GM15510 (cell line): Measurements from ENCODE around the gene LCE2A.

ENCODE experiments used
- POLR2A ChIP-seq: IDR thresholded peaks from 3 replicates; pipeline ENCODE4 v1.6.1; 2011; ENCODE audit warnings: borderline replicate concordance; ENCODE audit not compliant: insufficient read length; ENCODE audit errors: extremely low read depth

Gene LCE2A

GRCh38 chr1:152718238-152718637, 20.1 kb downstream of the LCE2A start:
- TF ChIP-seq POLR2A, result no peak

- no peak for TF ChIP-seq POLR2A
These were observed 27.1 kb downstream of the LCE2A start for GRCh38 chr1:152725261-152725660.

- no peak for TF ChIP-seq POLR2A
These were observed 30.8 kb downstream of the LCE2A start for GRCh38 chr1:152728986-152729385.

GRCh38 chr1:152735648-152736047, 37.5 kb downstream of the LCE2A start:
- no peak for TF ChIP-seq POLR2A

GRCh38 chr1:152737997-152738396, 39.9 kb downstream of the LCE2A start:
- TF ChIP-seq POLR2A, result no peak

GRCh38 chr1:152739841-152740240, 41.7 kb downstream of the LCE2A start:
- no peak for TF ChIP-seq POLR2A

- no peak for TF ChIP-seq POLR2A
These were observed 43.5 kb downstream of the LCE2A start for GRCh38 chr1:152741656-152742055.

- no peak for TF ChIP-seq POLR2A
These were observed 45.4 kb downstream of the LCE2A start for GRCh38 chr1:152743371-152744145.

GRCh38 chr1:152745289-152745704, 47.2 kb downstream of the LCE2A start:
- TF ChIP-seq POLR2A, result no peak

GRCh38 chr1:152745765-152746444, 47.8 kb downstream of the LCE2A start:
- TF ChIP-seq POLR2A, result no peak

- TF ChIP-seq POLR2A, result no peak
These were observed 49.7 kb downstream of the LCE2A start for GRCh38 chr1:152747831-152748230.
